ENCODE results near the gene DDIT3. TPM values are rescaled to one million over a fixed set of nuclear protein-coding genes. Genes with fewer than 3 reads are reported as not detected.
"Not testable (repeated sequence)": the region's sequence is repeated elsewhere in the genome, so short reads cannot be mapped to it uniquely, and the experiment has no call there.

Gene DDIT3
- total and polyA plus RNA-seq, 5 donors from 2014 or later, result 17.8 to 159 (median 22.2) TPM

- not testable (repeated sequence) for ATAC-seq (ENCODE audit: low read depth in 2 of 2); DNase-seq; H3K4me3 ChIP-seq (ENCODE audit: low read depth, low read length); H3K9me3 ChIP-seq (ENCODE audit: control insufficient read depth in 2 of 2, low read length in 2 of 2); H3K27me3 ChIP-seq (ENCODE audit: control insufficient read depth, insufficient read depth, low read length); H3K9me3 Mint-ChIP-seq
- H3K36me3 ChIP-seq (ENCODE audit: control insufficient read depth, insufficient read depth, low read length), result peaks cover 51% of the 10 kb centered on the region
- peak overlapping the region; percentile 98 for H3K27ac ChIP-seq (ENCODE audit: insufficient read depth, low read length, poor library complexity, severe bottlenecking)
- H3K27me3 Mint-ChIP-seq, result peaks cover 17% of the 10 kb centered on the region
- peak overlapping the region; percentile 21 to 65 (median 54) for H3K4me3 Mint-ChIP-seq
- H3K4me1 ChIP-seq (ENCODE audit: control insufficient read depth, insufficient read depth, low read length, poor library complexity, severe bottlenecking), result peaks cover 39% of the 10 kb centered on the region
- peaks cover 41% of the 10 kb centered on the region for H3K36me3 Mint-ChIP-seq
- H3K4me1 Mint-ChIP-seq, result peaks cover 21 to 48% (median 32%) of the 10 kb centered on the region in 4 donors
- peak overlapping the region; percentile 81 to 100 (median 82) for H3K27ac Mint-ChIP-seq
Observed at GRCh38 chr12:57517718-57518117, 2.6 kb downstream of the DDIT3 start.

GRCh38 chr12:57517187-57517586 is 3.1 kb downstream of the DDIT3 start:
- Mint-ChIP-seq H3K4me1 (peaks cover 21 to 48% (median 32%) of the 10 kb centered on the region in 4 donors), H3K9me3 (peaks cover 0 to 3% (median 0%) of the 10 kb centered on the region in 7 donors), H3K4me3 (peak overlapping the region in 3 of 4 donors; percentile 21 to 65 (median 52)), H3K36me3 (peaks cover 45% of the 10 kb centered on the region), H3K27me3 (peaks cover 14% of the 10 kb centered on the region), H3K27ac (peak overlapping the region in 2 of 3 donors; percentile 82 to 100)
- H3K4me3 ChIP-seq (ENCODE audit: low read depth, low read length), result no peak overlapping the region
- H3K36me3 ChIP-seq (ENCODE audit: control insufficient read depth, insufficient read depth, low read length), result peaks cover 56% of the 10 kb centered on the region
- DNase-seq (no peak), ATAC-seq (ENCODE audit: low read depth in 2 of 2) (no peak)
- no peaks in the 10 kb centered on the region for H3K27me3 ChIP-seq (ENCODE audit: control insufficient read depth, insufficient read depth, low read length)
- no peak overlapping the region for H3K27ac ChIP-seq (ENCODE audit: insufficient read depth, low read length, poor library complexity, severe bottlenecking)
- H3K4me1 ChIP-seq (ENCODE audit: control insufficient read depth, insufficient read depth, low read length, poor library complexity, severe bottlenecking), result peaks cover 37% of the 10 kb centered on the region
- no peaks in the 10 kb centered on the region for H3K9me3 ChIP-seq (ENCODE audit: control insufficient read depth in 2 of 2, low read length in 2 of 2)

- H3K27me3 ChIP-seq (ENCODE audit: control insufficient read depth, insufficient read depth, low read length), result no peaks in the 10 kb centered on the region
- ATAC-seq (ENCODE audit: low read depth in 2 of 2) (no peak), DNase-seq (no peak)
- H3K27ac ChIP-seq (ENCODE audit: insufficient read depth, low read length, poor library complexity, severe bottlenecking), result no peak overlapping the region
- no peaks in the 10 kb centered on the region for H3K9me3 ChIP-seq (ENCODE audit: control insufficient read depth in 2 of 2, low read length in 2 of 2)
- H3K4me3 ChIP-seq (ENCODE audit: low read depth, low read length), result no peak overlapping the region
- peaks cover 32% of the 10 kb centered on the region for H3K4me1 ChIP-seq (ENCODE audit: control insufficient read depth, insufficient read depth, low read length, poor library complexity, severe bottlenecking)
- Mint-ChIP-seq H3K4me1 (peaks cover 18 to 43% (median 29%) of the 10 kb centered on the region in 4 donors), H3K27ac (peak overlapping the region in 2 of 3 donors; percentile 82 to 100), H3K9me3 (no peaks in the 10 kb centered on the region), H3K4me3 (peak overlapping the region in 2 of 4 donors; percentile 43 to 79), H3K36me3 (peaks cover 49% of the 10 kb centered on the region), H3K27me3 (peaks cover 9% of the 10 kb centered on the region)
- H3K36me3 ChIP-seq (ENCODE audit: control insufficient read depth, insufficient read depth, low read length), result peaks cover 61% of the 10 kb centered on the region
Observed at GRCh38 chr12:57516617-57517153, 3.6 kb downstream of the DDIT3 start.

GRCh38 chr12:57515934-57516541 is 4.3 kb downstream of the DDIT3 start:
- peaks cover 25% of the 10 kb centered on the region for H3K4me1 ChIP-seq (ENCODE audit: control insufficient read depth, insufficient read depth, low read length, poor library complexity, severe bottlenecking)
- H3K9me3 ChIP-seq (ENCODE audit: control insufficient read depth in 2 of 2, low read length in 2 of 2), result no peaks in the 10 kb centered on the region
- no peak overlapping the region for H3K27ac ChIP-seq (ENCODE audit: insufficient read depth, low read length, poor library complexity, severe bottlenecking)
- H3K27ac Mint-ChIP-seq, result peak overlapping the region in 2 of 3 donors; percentile 57 to 60
- H3K4me3 ChIP-seq (ENCODE audit: low read depth, low read length), result no peak overlapping the region
- peaks cover 68% of the 10 kb centered on the region for H3K36me3 ChIP-seq (ENCODE audit: control insufficient read depth, insufficient read depth, low read length)
- H3K27me3 ChIP-seq (ENCODE audit: control insufficient read depth, insufficient read depth, low read length), result no peaks in the 10 kb centered on the region
- peak overlapping the region in 2 of 4 donors; percentile 43 to 79 for H3K4me3 Mint-ChIP-seq
- ATAC-seq (ENCODE audit: low read depth in 2 of 2) (no peak), DNase-seq (no peak)
- peaks cover 17 to 37% (median 24%) of the 10 kb centered on the region in 4 donors for H3K4me1 Mint-ChIP-seq
- H3K9me3 Mint-ChIP-seq, result no peaks in the 10 kb centered on the region
- H3K27me3 Mint-ChIP-seq, result peaks cover 8% of the 10 kb centered on the region
- peaks cover 51% of the 10 kb centered on the region for H3K36me3 Mint-ChIP-seq

- peaks cover 69% of the 10 kb centered on the region for H3K36me3 ChIP-seq (ENCODE audit: control insufficient read depth, insufficient read depth, low read length)
- H3K27ac Mint-ChIP-seq, result peak overlapping the region in 1 of 3 donors; percentile 60
Observed at GRCh38 chr12:57515408-57515933, 4.8 kb downstream of the DDIT3 start.

GRCh38 chr12:57514720-57515407 is 5.5 kb downstream of the DDIT3 start:
- H3K9me3 Mint-ChIP-seq, result no peaks in the 10 kb centered on the region
- Histone ChIP-seq H3K4me3 (ENCODE audit: low read depth, low read length) (no peak overlapping the region), H3K27ac (ENCODE audit: insufficient read depth, low read length, poor library complexity, severe bottlenecking) (no peak overlapping the region), H3K36me3 (ENCODE audit: control insufficient read depth, insufficient read depth, low read length) (peaks cover 75% of the 10 kb centered on the region), H3K4me1 (ENCODE audit: control insufficient read depth, insufficient read depth, low read length, poor library complexity, severe bottlenecking) (peaks cover 21% of the 10 kb centered on the region), H3K9me3 (ENCODE audit: control insufficient read depth in 2 of 2, low read length in 2 of 2) (no peaks in the 10 kb centered on the region), H3K27me3 (ENCODE audit: control insufficient read depth, insufficient read depth, low read length) (no peaks in the 10 kb centered on the region)
- no peak for ATAC-seq (ENCODE audit: low read depth in 2 of 2)
- peaks cover 51% of the 10 kb centered on the region for H3K36me3 Mint-ChIP-seq
- DNase-seq, result no peak
- no peaks in the 10 kb centered on the region for H3K27me3 Mint-ChIP-seq
- H3K4me3 Mint-ChIP-seq, result no peak overlapping the region
- no peak overlapping the region for H3K27ac Mint-ChIP-seq
- H3K4me1 Mint-ChIP-seq, result peaks cover 16 to 29% (median 19%) of the 10 kb centered on the region in 4 donors

More at GRCh38 chr12:57515408-57515933, 4.8 kb downstream of the DDIT3 start:
- no peaks in the 10 kb centered on the region for H3K9me3 ChIP-seq (ENCODE audit: control insufficient read depth in 2 of 2, low read length in 2 of 2)
- no peak overlapping the region for H3K27ac ChIP-seq (ENCODE audit: insufficient read depth, low read length, poor library complexity, severe bottlenecking)
- H3K4me3 ChIP-seq (ENCODE audit: low read depth, low read length), result no peak overlapping the region
- Mint-ChIP-seq H3K27me3 (peaks cover 4% of the 10 kb centered on the region), H3K9me3 (no peaks in the 10 kb centered on the region), H3K4me1 (peaks cover 17 to 33% (median 21%) of the 10 kb centered on the region in 4 donors), H3K4me3 (peak overlapping the region in 2 of 4 donors; percentile 43 to 79), H3K36me3 (peaks cover 51% of the 10 kb centered on the region)
- peaks cover 21% of the 10 kb centered on the region for H3K4me1 ChIP-seq (ENCODE audit: control insufficient read depth, insufficient read depth, low read length, poor library complexity, severe bottlenecking)
- no peak for DNase-seq
- no peak for ATAC-seq (ENCODE audit: low read depth in 2 of 2)
- no peaks in the 10 kb centered on the region for H3K27me3 ChIP-seq (ENCODE audit: control insufficient read depth, insufficient read depth, low read length)

- H3K27me3 Mint-ChIP-seq; DNase-seq; H3K27me3 ChIP-seq (ENCODE audit: control insufficient read depth, insufficient read depth, low read length); H3K9me3 ChIP-seq (ENCODE audit: control insufficient read depth in 2 of 2, low read length in 2 of 2); H3K4me3 ChIP-seq (ENCODE audit: low read depth, low read length); H3K27ac Mint-ChIP-seq; H3K9me3 Mint-ChIP-seq; ATAC-seq (ENCODE audit: low read depth in 2 of 2); H3K27ac ChIP-seq (ENCODE audit: insufficient read depth, low read length, poor library complexity, severe bottlenecking); H3K4me3 Mint-ChIP-seq: not testable (repeated sequence)
- peaks cover 80% of the 10 kb centered on the region for H3K36me3 ChIP-seq (ENCODE audit: control insufficient read depth, insufficient read depth, low read length)
- Mint-ChIP-seq H3K4me1 (peaks cover 13 to 24% (median 17%) of the 10 kb centered on the region in 4 donors), H3K36me3 (peaks cover 53% of the 10 kb centered on the region)
- peaks cover 15% of the 10 kb centered on the region for H3K4me1 ChIP-seq (ENCODE audit: control insufficient read depth, insufficient read depth, low read length, poor library complexity, severe bottlenecking)
Observed at GRCh38 chr12:57514246-57514645, 6.1 kb downstream of the DDIT3 start.
